Tibial artery (tissue), 4 donors: ENCODE measurements around the gene GAS5.
A peak's percentile ranks its signal among the peaks of the same experiment; 100 is the strongest.
"Not testable (repeated sequence)": the region's sequence is repeated elsewhere in the genome, so short reads cannot be mapped to it uniquely, and the experiment has no call there.

Experiments
- DNase-seq, 2 donors: peaks; one replicate each; pipeline ENCODE4 v3.0.0-alpha.2; 2019
- H3K27ac ChIP-seq, 2 donors: fragments of 200-600 bp; sonication (generic) in 1 of 2; 1 replicate in 1 of 2; 2 replicates in 1 of 2; pipeline ENCODE4 v1.5.1; 2018 to 2019; ENCODE audit warnings: mild to moderate bottlenecking in 1 of 2
- H3K27me3 ChIP-seq, 2 donors: fragments of 200-600 bp; sonication (generic) in 1 of 2; one replicate each; pipeline versions ENCODE4 v1.5.1 to v1.6.0; 2016 to 2019
- H3K36me3 ChIP-seq, 3 donors: fragments of 200-600 bp; sonication (generic) in 2 of 3; one replicate each; pipeline ENCODE4 v1.5.1; 2016 to 2019; ENCODE audit warnings: mild to moderate bottlenecking in 2 of 3
- H3K4me1 ChIP-seq, 4 donors: fragments of 200-600 bp; sonication (generic) in 2 of 4; 1 replicate in 3 of 4; 2 replicates in 1 of 4; pipeline ENCODE4 v1.5.1; 2016 to 2019
- H3K4me3 ChIP-seq, 2 donors: fragments of 200-600 bp; sonication (generic) in 1 of 2; 1 replicate in 1 of 2; 2 replicates in 1 of 2; pipeline ENCODE4 v1.5.1; 2018 to 2019; ENCODE audit warnings: mild to moderate bottlenecking in 2 of 2
- H3K9me3 ChIP-seq, 3 donors: fragments of 200-600 bp; sonication (generic) in 1 of 3; one replicate each; pipeline ENCODE4 v1.5.1; 2016 to 2019
- intact Hi-C: fragments of 100-400 bp; cut with DNase I; formaldehyde crosslinking; loops from one replicate; pipeline ENCODE4 v1.15.0; 2023; ENCODE audit warnings: low total_unique reads
- TF ChIP-seq, protein P1 (sequence below), 2 experiments: fragments of 200-600 bp in 1 of 2; fragments of 450-650 bp in 1 of 2; IDR thresholded peaks; one replicate each; pipeline ENCODE4 v1.5.1; 2017 to 2019; ENCODE audit warnings: antibody characterized with exemption in 2 of 2, mild to moderate bottlenecking in 1 of 2, moderate library complexity in 1 of 2

The GAS5 gene

DNA sequence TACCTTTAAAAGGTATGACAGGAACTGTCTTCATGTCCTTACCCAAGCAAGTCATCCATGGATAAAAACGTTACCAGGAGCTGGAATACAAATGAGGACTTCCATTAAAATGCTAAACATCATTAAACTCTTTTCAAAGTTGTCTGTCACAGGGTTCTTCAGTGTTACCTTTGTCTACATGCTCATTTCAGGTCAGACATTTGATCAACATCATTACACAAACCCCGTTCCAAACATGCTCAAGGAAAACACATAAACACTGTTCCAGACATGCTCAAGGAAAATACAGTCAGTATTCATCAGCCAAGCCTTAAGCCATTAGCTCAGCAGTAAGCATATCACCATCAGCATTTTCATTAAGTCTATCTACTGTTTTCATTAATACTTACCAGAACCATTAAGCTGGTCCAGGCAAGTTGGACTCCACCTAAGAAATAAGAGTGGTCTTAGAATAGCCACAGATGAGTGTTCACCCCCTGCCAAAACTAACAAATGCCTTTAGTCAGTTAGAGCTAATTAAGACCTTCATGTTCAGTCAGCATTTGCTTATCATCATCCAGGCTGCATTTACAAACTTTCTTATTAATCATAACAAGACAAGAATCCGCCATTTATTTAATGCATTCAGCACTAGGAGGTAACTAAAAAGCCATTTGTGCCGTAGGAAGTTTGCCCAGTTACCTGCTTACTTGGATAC, 2.2 kb downstream of the GAS5 start:
- Histone ChIP-seq H3K4me3 (no peak overlapping the region), H3K4me1 (peaks cover 0 to 29% (median 8%) of the 10 kb centered on the region in 4 donors), H3K27ac (peak overlapping the region in 1 of 2 donors; percentile 94), H3K9me3 (no peaks in the 10 kb centered on the region), H3K36me3 (peaks cover 27 to 58% (median 51%) of the 10 kb centered on the region in 3 donors), H3K27me3 (no peaks in the 10 kb centered on the region)
- no peak for DNase-seq
- TF ChIP-seq, protein P1, sequence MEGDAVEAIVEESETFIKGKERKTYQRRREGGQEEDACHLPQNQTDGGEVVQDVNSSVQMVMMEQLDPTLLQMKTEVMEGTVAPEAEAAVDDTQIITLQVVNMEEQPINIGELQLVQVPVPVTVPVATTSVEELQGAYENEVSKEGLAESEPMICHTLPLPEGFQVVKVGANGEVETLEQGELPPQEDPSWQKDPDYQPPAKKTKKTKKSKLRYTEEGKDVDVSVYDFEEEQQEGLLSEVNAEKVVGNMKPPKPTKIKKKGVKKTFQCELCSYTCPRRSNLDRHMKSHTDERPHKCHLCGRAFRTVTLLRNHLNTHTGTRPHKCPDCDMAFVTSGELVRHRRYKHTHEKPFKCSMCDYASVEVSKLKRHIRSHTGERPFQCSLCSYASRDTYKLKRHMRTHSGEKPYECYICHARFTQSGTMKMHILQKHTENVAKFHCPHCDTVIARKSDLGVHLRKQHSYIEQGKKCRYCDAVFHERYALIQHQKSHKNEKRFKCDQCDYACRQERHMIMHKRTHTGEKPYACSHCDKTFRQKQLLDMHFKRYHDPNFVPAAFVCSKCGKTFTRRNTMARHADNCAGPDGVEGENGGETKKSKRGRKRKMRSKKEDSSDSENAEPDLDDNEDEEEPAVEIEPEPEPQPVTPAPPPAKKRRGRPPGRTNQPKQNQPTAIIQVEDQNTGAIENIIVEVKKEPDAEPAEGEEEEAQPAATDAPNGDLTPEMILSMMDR (IDR thresholded peaks at IDR 0.05): no peak
- intact Hi-C loops: loop anchor here (5.0 to 10.0 kb wide), 2 partner anchors 38 to 159 kb away; partner anchors contain the start of gene RC3H1

DNA sequence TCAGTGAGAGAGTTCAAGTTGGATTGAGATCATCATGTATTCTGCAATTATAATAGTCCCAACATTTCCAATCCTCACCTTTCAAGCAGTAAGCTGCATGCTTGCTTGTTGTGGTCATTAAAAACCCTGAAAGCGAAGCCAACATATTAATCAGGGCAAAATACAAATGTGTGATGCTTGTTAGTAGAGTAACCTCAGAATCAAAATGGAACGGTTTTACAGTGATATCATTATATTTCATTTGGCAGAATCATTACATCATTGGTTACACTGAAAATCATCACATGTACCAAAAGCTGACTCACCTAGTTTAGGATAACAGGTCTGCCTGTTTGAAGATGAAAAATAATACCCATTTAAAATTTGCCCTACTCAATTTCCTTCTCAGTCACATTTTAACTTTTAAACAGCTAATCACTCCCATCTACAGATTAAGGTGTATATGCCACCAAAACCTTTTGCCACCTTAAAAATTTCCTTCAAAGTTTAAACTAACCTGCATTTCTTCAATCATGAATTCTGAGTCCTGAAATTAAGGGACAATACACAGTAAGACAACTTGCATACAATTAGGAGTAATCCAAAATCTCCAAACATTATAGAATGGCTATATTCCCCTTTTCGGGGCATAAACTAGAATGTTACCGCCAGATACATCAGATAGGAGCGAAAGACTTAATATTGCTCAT, 3.5 kb downstream of the GAS5 start:
- TF ChIP-seq, protein P1 (IDR thresholded peaks at IDR 0.05): no peak
- no peak overlapping the region for H3K27ac ChIP-seq
- intact Hi-C loops: loop anchor here (10.0 kb wide), 1 partner anchor 160 kb away; the partner anchor contains the start of gene RC3H1
- H3K9me3 ChIP-seq: no peaks in the 10 kb centered on the region
- H3K4me3 ChIP-seq: no peak overlapping the region
- no peaks in the 10 kb centered on the region for H3K27me3 ChIP-seq
- H3K36me3 ChIP-seq: peaks cover 30 to 65% (median 61%) of the 10 kb centered on the region in 3 donors
- no peak for DNase-seq
- peaks cover 0 to 23% (median 8%) of the 10 kb centered on the region in 4 donors for H3K4me1 ChIP-seq

DNA sequence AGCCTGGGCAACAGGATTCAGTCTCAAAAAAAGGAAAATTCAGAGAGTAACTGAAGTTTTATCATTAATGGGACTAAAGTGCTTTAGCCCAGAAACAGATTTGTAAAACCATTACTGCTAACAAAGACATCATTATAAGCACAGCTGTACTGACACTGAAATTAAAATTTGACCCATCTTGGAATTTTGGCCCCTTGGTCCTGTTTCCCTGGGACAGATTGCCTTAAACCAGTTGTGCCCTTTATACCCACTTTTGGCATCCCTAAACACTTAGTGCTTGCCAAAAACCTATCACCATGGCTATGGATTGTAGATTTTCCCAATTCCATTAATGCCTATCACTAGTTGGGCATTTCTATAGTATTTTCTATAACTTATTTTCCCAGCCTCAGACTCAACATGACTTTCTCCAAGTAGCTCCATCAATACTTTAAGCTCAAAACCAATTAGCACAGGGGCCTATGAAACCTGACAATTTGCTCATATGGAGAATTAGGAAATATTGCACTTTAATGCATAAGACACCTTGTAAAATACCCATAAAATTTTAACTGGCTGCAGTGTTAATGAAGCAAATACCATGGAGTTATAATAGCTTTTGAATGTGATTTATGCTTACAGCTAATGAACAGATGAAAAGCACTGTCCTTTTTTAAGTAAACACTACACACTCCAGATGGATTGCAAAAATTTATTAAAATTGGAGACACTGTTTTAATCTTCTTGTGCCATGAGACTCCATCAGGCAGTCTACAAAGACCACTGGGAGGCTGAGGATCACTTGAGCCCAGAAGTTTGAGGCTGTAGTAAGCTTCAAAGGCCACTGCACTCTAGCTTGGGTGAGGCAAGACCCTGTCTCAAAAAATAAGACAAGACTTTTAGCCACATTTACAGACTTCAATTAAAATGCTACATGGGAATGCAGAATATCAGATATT, 4.3 kb downstream of the GAS5 start:
- no peak overlapping the region for H3K27ac ChIP-seq
- peaks cover 39 to 74% (median 67%) of the 10 kb centered on the region in 3 donors for H3K36me3 ChIP-seq
- peaks cover 0 to 18% (median 8%) of the 10 kb centered on the region in 4 donors for H3K4me1 ChIP-seq
- no peaks in the 10 kb centered on the region for H3K27me3 ChIP-seq
- TF ChIP-seq, protein P1 (IDR thresholded peaks at IDR 0.05): no peak
- H3K4me3 ChIP-seq: no peak overlapping the region
- H3K9me3 ChIP-seq: no peaks in the 10 kb centered on the region
- intact Hi-C loops: loop anchor here (10.0 kb wide), 1 partner anchor 161 kb away; the partner anchor contains the start of gene RC3H1
- no peak for DNase-seq

- H3K27ac ChIP-seq: no peak overlapping the region
- TF ChIP-seq, protein P1 (IDR thresholded peaks at IDR 0.05): no peak
- H3K4me1 ChIP-seq: peaks cover 0 to 18% (median 8%) of the 10 kb centered on the region in 4 donors
- peaks cover 40 to 80% (median 74%) of the 10 kb centered on the region in 3 donors for H3K36me3 ChIP-seq
- no peak for DNase-seq
- intact Hi-C loops: loop anchor here (10.0 kb wide), 1 partner anchor 162 kb away; the partner anchor contains the start of gene RC3H1
- H3K27me3 ChIP-seq: no peaks in the 10 kb centered on the region
- H3K9me3 ChIP-seq: no peaks in the 10 kb centered on the region
- H3K4me3 ChIP-seq: no peak overlapping the region
Observed at GRCh38 chr1:173862769-173863223, 5.0 kb downstream of the GAS5 start.

- intact Hi-C loops: loop anchor here (10.0 kb wide), 1 partner anchor 163 kb away; the partner anchor contains the start of gene RC3H1
- not testable (repeated sequence) for H3K27ac ChIP-seq, H3K9me3 ChIP-seq, H3K4me3 ChIP-seq, DNase-seq, H3K27me3 ChIP-seq
- peaks cover 40 to 80% (median 79%) of the 10 kb centered on the region in 3 donors for H3K36me3 ChIP-seq
- peaks cover 0 to 16% (median 7%) of the 10 kb centered on the region in 4 donors for H3K4me1 ChIP-seq
Observed at GRCh38 chr1:173862146-173862768, 5.5 kb downstream of the GAS5 start.
